Measurements from ENCODE around the gene NTSR1.

Gene NTSR1

DNA sequence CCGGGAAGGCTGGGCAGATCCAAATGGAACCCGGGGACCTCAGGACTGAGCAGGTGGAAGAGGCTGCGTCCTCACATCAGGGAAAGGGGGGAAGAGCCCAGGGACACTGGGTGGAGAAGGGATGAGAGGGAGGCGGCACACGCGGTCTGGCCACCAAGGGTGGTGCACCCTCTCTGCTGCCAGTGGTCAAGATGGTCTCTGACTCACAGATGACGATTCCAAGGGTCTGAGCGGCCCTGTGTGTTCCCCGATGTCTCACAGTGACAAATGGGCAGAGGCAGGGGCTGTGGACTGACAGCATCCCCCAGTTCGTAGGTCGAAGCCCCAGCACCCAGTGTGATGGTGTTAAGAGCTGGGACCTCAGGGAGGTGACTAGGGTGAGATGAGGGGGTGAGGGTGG, 34.3 kb upstream of the NTSR1 start:
- TF ChIP-seq, protein P1, sequence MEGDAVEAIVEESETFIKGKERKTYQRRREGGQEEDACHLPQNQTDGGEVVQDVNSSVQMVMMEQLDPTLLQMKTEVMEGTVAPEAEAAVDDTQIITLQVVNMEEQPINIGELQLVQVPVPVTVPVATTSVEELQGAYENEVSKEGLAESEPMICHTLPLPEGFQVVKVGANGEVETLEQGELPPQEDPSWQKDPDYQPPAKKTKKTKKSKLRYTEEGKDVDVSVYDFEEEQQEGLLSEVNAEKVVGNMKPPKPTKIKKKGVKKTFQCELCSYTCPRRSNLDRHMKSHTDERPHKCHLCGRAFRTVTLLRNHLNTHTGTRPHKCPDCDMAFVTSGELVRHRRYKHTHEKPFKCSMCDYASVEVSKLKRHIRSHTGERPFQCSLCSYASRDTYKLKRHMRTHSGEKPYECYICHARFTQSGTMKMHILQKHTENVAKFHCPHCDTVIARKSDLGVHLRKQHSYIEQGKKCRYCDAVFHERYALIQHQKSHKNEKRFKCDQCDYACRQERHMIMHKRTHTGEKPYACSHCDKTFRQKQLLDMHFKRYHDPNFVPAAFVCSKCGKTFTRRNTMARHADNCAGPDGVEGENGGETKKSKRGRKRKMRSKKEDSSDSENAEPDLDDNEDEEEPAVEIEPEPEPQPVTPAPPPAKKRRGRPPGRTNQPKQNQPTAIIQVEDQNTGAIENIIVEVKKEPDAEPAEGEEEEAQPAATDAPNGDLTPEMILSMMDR (IDR thresholded peaks at IDR 0.05; ENCODE audit: insufficient read depth, low read depth, low read length, missing control alignments): no peak

DNA sequence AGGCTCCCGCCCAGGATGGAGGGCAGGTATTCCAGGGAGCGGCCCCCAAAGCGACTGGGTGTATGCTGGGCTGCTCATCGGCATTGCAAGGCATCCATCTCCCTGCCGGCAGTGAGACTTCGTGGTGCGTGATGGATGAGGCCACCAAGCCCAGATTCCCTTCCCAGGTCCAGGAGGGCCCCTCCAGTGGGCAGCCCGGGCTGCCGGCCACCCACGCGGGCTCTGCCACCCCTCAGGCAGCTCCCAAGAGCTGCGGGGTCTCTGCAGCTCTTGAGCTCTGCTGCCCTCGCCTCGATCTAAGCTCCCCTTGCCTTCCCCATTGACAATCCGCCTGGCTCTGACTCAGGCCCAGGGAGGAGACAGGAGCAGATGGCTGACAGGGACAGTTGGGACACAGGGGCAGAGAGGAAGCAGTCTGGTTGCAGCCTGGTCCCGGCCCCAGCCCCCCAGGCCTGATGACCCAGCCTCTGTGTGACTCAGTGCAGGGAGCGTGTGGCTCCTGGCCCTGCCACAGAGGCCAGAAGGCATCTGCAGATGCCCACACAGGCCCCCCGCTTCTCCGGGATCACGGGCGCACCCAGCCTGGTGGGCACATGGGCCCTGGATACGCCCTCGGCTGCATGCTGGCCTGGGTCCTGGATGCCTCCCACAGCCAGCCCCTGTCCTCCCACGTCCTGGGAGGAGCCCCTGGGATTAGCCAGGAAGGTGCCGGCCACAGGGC, 33.3 kb upstream of the NTSR1 start:
- no peak overlapping the region for H3K4me3 ChIP-seq (ENCODE audit: low read length)
- TF ChIP-seq, protein P1 (IDR thresholded peaks at IDR 0.05; ENCODE audit: insufficient read depth, low read depth, low read length, missing control alignments): no peak
- DNase-seq (ENCODE audit: low read depth): no peak

More for the DNA sequence above, 34.3 kb upstream of the NTSR1 start:
- DNase-seq (ENCODE audit: low read depth): no peak
- H3K4me3 ChIP-seq (ENCODE audit: low read length): no peak overlapping the region

DNA sequence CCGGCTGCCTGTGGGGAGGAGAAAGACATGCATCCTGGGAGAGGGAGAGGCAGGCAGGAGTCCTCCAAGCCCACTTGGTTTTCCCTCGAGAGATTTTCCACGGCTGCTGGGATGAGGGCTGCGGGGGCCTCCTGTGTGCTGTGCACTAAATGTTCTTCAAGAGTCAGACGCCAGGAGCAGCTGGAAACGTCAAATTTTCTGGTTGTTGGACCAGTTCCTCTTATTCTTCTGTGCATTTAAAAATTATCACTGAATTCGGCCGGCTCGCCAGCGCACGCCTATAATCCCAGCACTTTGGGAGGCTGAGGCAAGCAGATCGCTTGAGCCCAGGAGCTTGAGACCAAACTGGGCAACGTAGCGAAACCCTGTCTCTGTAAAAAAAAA, 32.8 kb upstream of the NTSR1 start:
- H3K4me3 ChIP-seq (ENCODE audit: low read length): no peak overlapping the region
- DNase-seq (ENCODE audit: low read depth): no peak
- TF ChIP-seq, protein P1 (IDR thresholded peaks at IDR 0.05; ENCODE audit: insufficient read depth, low read depth, low read length, missing control alignments): no peak

DNA sequence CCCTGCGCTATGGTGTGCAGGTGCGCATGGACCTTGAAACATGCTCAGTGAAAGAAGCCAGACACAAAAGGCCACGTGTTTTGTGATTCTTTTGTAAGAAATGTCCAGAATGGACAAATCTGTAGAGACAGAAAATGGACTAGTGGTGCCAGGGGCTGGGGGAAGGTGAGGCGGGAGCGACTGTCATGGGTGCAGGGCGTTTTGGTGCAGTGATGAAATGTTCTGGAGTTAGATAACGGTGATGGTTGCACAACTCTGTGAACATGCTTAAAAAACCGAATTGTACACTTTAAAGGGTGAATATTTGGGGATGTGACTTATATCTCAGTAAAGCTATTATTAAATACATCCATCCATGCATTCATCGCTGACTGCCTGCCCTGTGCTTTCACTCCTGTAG, 31.7 kb upstream of the NTSR1 start:
- H3K4me3 ChIP-seq (ENCODE audit: low read length): no peak overlapping the region
- DNase-seq (ENCODE audit: low read depth): no peak
- TF ChIP-seq, protein P1 (IDR thresholded peaks at IDR 0.05; ENCODE audit: insufficient read depth, low read depth, low read length, missing control alignments): no peak

DNA sequence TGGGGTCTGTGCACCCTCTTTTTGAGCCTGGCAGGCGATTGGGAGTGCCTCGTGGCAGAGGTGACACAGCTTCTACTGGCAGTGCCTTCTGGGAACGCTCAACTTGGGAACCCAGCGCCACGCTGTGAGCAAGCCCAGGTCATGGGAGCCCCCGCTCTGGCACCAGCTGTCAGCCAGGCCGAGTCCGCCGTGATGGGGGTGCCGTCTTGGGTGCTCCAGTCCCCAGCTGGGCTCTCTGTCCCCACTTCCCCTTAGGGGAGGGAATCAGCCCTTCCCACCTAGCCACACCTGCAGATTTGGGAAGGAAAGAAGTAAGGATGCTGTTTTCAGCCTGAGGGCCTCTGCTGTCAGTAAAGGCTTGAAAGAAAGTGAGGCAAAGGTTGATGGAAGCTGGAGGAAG, 31.0 kb upstream of the NTSR1 start:
- no peak for DNase-seq (ENCODE audit: low read depth)
- TF ChIP-seq, protein P1 (IDR thresholded peaks at IDR 0.05; ENCODE audit: insufficient read depth, low read depth, low read length, missing control alignments): no peak
- H3K4me3 ChIP-seq (ENCODE audit: low read length): no peak overlapping the region

DNA sequence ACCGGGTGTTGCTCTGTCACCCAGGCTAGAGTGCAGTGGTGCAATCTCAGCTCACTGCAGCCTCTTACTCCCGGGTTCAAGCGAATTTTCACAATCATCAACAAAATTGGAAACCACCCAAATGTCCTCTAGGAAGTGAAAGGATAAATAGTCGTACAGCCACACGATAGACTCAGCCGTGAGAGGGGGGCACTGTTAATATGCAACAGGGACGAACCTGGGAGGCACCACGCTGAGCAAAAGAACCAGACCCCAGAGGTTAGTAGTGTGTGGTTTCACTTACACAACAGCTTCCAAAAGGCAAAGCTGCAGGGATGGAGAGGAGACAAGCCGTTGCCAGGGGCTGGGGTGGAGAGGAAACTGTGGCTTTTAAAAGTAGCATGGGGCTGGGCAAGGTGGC, 30.1 kb upstream of the NTSR1 start:
- no peak for DNase-seq (ENCODE audit: low read depth)
- TF ChIP-seq, protein P1 (IDR thresholded peaks at IDR 0.05; ENCODE audit: insufficient read depth, low read depth, low read length, missing control alignments): no peak
- no peak overlapping the region for H3K4me3 ChIP-seq (ENCODE audit: low read length)

DNA sequence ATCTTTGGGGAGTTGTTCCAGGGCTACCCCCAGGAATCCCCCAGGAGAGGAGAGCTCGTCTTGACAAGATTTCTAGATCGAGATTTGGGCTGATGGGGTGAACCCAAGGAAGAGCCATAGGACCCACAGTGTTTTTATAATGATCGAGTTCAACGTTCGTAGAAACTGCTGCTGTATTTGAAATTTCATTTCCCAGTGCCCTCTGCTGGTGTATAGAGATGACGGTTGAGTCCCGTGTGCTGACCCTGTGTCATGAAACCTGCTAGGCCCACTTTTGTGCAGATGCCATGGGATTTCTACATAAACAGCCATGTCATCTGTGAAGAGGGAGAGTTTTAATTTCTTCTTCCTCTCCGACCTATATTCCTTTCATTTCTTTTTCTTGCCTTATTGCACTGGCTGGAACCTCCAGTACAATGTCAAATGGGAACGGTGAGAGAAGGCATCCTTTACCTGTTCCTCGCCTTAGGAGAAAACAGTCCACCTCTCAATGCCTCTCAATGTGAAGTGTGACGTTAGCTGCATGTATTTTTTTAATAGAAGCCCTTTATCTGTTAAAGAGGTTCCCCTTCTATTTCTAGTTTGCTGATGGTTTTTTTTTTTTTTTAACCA, 28.6 kb upstream of the NTSR1 start:
- DNase-seq (ENCODE audit: low read depth): no peak
- TF ChIP-seq, protein P1 (IDR thresholded peaks at IDR 0.05; ENCODE audit: insufficient read depth, low read depth, low read length, missing control alignments): no peak

More for the DNA sequence above, 28.6 kb upstream of the NTSR1 start:
- H3K4me3 ChIP-seq (ENCODE audit: low read length): no peak overlapping the region
